Lower leg skin (tissue), 4 donors: ENCODE data around the gene TMEM245. TPM values are rescaled to one million over a fixed set of nuclear protein-coding genes. Genes with fewer than 3 reads are reported as not detected.

Experiments used
- DNase-seq, 2 donors: peaks; one replicate each; pipeline ENCODE4 v3.0.0-alpha.2; 2019; ENCODE audit warnings: low spot score in 2 of 2
- H3K4me3 ChIP-seq: fragments of 200-600 bp; sonication (generic); 2 replicates; pipeline ENCODE4 v1.5.1; 2017; ENCODE audit warnings: mild to moderate bottlenecking, low read depth; ENCODE audit not compliant: poor library complexity, severe bottlenecking
- POLR2A ChIP-seq, 2 donors: fragments of 450-650 bp; IDR thresholded peaks; one replicate each; pipeline ENCODE4 v1.6.1; 2016 to 2017; ENCODE audit warnings: antibody characterized with exemption in 2 of 2, mild to moderate bottlenecking in 1 of 2, moderate library complexity in 1 of 2
- WGBS, 2 donors: methylation state at CpG; one replicate each; pipeline ENCODE4 v1.1.5; 2018; 5-methylcytosine and 5-hydroxymethylcytosine counted together
- intact Hi-C: fragments of 100-400 bp; cut with DNase I; formaldehyde crosslinking; loops from one replicate; pipeline ENCODE4 v1.15.0; 2023; ENCODE audit warnings: low total_unique reads
- total RNA-seq, 4 donors: library from RNA; depleted of rRNA; stranded (reverse); fragments of >200 nt; gene quantifications; one replicate each; pipeline ENCODE4 v1.1.0, GENCODE V29; 2016
- TF ChIP-seq, protein P1 (sequence below), 3 donors: fragments of 450-650 bp; IDR thresholded peaks; one replicate each; pipeline ENCODE4 v1.5.1; 2016; ENCODE audit warnings: antibody characterized with exemption in 3 of 3, mild to moderate bottlenecking in 3 of 3, moderate library complexity in 2 of 3

TMEM245 gene
- total RNA-seq, 4 donors from 2014 or later: 35.0 to 57.7 (median 51.1) TPM

DNA sequence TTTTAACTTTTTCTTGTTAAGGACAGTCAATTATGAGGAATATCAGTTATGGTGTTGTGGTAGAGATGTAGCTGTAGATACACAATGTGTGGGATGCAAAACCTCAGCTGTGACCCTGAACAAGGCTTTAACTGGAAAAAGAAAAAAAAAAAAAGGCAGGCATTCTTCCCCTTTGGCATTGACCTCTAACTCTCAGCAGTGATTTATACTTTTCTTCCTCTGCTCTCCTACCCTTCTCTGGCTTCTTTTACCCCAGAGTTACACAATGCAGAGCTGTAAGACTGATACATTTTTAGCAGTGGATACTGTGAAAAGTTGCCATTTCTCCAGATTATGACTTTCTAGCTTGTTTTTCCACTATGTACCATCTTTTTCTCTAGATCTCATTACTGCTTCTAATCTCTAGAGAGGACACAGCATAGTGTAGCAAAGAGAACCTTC, 108.5 kb downstream of the TMEM245 start:
- DNase-seq: no peak
- intact Hi-C loops: no loop called here
- H3K4me3 ChIP-seq: no peak overlapping the region
- TF ChIP-seq, protein P1, sequence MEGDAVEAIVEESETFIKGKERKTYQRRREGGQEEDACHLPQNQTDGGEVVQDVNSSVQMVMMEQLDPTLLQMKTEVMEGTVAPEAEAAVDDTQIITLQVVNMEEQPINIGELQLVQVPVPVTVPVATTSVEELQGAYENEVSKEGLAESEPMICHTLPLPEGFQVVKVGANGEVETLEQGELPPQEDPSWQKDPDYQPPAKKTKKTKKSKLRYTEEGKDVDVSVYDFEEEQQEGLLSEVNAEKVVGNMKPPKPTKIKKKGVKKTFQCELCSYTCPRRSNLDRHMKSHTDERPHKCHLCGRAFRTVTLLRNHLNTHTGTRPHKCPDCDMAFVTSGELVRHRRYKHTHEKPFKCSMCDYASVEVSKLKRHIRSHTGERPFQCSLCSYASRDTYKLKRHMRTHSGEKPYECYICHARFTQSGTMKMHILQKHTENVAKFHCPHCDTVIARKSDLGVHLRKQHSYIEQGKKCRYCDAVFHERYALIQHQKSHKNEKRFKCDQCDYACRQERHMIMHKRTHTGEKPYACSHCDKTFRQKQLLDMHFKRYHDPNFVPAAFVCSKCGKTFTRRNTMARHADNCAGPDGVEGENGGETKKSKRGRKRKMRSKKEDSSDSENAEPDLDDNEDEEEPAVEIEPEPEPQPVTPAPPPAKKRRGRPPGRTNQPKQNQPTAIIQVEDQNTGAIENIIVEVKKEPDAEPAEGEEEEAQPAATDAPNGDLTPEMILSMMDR (IDR thresholded peaks at IDR 0.05): no peak
- no peak for TF ChIP-seq POLR2A (IDR thresholded peaks at IDR 0.05)

GRCh38 chr9:109010746-109011145, 109.0 kb downstream of the TMEM245 start:
- intact Hi-C loops: no loop called here
- DNase-seq: peak in 1 of 2 donors; percentile 25
- H3K4me3 ChIP-seq: no peak overlapping the region
- TF ChIP-seq, protein P1 (IDR thresholded peaks at IDR 0.05): no peak
- no peak for TF ChIP-seq POLR2A (IDR thresholded peaks at IDR 0.05)
- 26 to 30% methylated on average over 1 of the region's 1 CpG for WGBS, 2 donors

GRCh38 chr9:109005678-109006077, 114.1 kb downstream of the TMEM245 start:
- DNase-seq: no peak
- WGBS, 2 donors: 37 to 54% methylated on average over 3 of the region's 3 CpGs
- intact Hi-C loops: no loop called here
- no peak for TF ChIP-seq POLR2A (IDR thresholded peaks at IDR 0.05)
- TF ChIP-seq, protein P1 (IDR thresholded peaks at IDR 0.05): no peak
- H3K4me3 ChIP-seq: no peak overlapping the region

DNA sequence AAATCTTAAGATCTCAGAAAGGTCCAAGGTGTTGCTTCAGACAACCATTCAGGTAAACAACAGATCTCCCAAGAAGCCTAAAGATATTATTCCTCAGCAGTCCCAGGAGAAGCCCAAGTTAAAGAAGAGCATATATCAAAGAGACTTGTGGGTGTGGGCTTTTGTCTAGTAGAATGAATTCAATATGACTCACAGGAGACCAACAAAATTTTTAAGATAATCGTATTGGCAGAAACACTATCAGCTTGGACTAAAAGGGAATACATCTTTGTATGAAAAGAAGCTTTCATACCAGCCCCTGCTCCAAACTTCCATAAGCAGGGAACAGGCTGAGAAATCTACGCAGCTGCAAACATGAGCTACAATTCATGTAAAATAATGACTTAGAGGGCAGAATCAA, 116.6 kb downstream of the TMEM245 start:
- 97 to 100% methylated on average over 2 of the region's 2 CpGs for WGBS, 2 donors
- no peak for DNase-seq
- TF ChIP-seq POLR2A (IDR thresholded peaks at IDR 0.05): no peak
- TF ChIP-seq, protein P1 (IDR thresholded peaks at IDR 0.05): no peak
- no peak overlapping the region for H3K4me3 ChIP-seq
- intact Hi-C loops: no loop called here

DNA sequence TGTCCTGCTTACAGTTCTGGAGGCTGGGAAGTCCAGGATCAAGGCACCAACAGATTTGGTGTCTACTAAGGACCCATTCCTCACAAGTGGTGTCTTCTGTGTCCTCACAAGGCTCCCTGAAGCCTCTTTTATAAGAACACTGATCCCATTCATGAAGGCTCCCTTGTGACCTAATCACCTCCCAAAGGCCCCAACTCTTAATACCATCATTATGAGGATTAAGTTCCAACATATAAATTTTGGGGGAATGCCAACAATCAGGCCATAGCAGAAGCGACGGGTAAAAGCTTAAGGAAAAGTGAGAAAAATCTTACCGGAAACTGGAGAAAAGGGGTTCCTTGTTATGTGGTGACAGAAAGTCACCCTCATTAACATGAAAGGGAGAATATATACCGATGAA, 117.6 kb downstream of the TMEM245 start:
- WGBS, 2 donors: 87 to 94% methylated on average over 4 of the region's 4 CpGs
- TF ChIP-seq POLR2A (IDR thresholded peaks at IDR 0.05): no peak
- TF ChIP-seq, protein P1 (IDR thresholded peaks at IDR 0.05): no peak
- intact Hi-C loops: no loop called here
- no peak for DNase-seq
- no peak overlapping the region for H3K4me3 ChIP-seq

DNA sequence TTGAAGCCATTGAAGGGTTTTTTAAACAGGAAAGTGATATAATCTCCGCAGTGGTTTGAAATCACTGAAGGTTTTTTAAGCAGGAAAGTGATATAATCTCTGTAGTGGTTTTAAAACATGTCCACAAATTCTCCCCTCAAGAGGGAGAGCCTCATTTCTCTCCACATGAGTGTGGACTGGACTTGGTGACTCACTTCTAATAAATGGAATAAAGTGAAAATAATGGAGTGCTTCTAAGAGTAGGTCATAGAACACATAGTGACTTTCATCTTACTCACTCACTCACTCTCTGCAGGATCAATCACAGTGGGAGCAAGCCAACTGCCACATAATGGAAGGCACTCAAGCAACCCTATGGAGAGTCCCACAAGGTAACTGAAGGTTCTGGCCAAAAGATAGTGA, 118.5 kb downstream of the TMEM245 start:
- TF ChIP-seq, protein P1 (IDR thresholded peaks at IDR 0.05): no peak
- TF ChIP-seq POLR2A (IDR thresholded peaks at IDR 0.05): no peak
- WGBS, 2 donors: 86 to 90% methylated on average over 1 of the region's 1 CpG
- no peak overlapping the region for H3K4me3 ChIP-seq
- DNase-seq: no peak
- intact Hi-C loops: no loop called here
